ENCODE measurements around the gene NFU1. TPM values are rescaled to one million over a fixed set of nuclear protein-coding genes. Genes with fewer than 3 reads are reported as not detected.
"Not testable (repeated sequence)": the region's sequence is repeated elsewhere in the genome, so short reads cannot be mapped to it uniquely, and the experiment has no call there.

The NFU1 gene
- polyA plus RNA-seq, 1 donor = 54.1 TPM

- no peak for DNase-seq
Observed at GRCh38 chr2:69450735-69451416, 13.6 kb upstream of the NFU1 start.

- DNase-seq = no peak
Observed at GRCh38 chr2:69449906-69450305, 12.7 kb upstream of the NFU1 start.

- not testable (repeated sequence) for DNase-seq
Observed at GRCh38 chr2:69443673-69444072, 6.4 kb upstream of the NFU1 start.

- DNase-seq = not testable (repeated sequence)
Observed at GRCh38 chr2:69439499-69439898, 2.3 kb upstream of the NFU1 start.

GRCh38 chr2:69438580-69438979 lies 1.3 kb upstream of the NFU1 start:
- no peak for DNase-seq

- DNase-seq = no peak
Observed at GRCh38 chr2:69437751-69438154, 518 bp upstream of the NFU1 start.

- DNase-seq = peak; percentile 8
Observed at GRCh38 chr2:69436596-69436937, 668 bp downstream of the NFU1 start.

GRCh38 chr2:69434753-69435152 lies 2.5 kb downstream of the NFU1 start:
- DNase-seq = no peak

- no peak for DNase-seq
Observed at GRCh38 chr2:69429491-69430183, 7.6 kb downstream of the NFU1 start.

GRCh38 chr2:69428981-69429380 lies 8.3 kb downstream of the NFU1 start:
- DNase-seq = no peak

- no peak for DNase-seq
Observed at GRCh38 chr2:69424419-69424818, 12.8 kb downstream of the NFU1 start.

GRCh38 chr2:69422198-69422597 lies 15.0 kb downstream of the NFU1 start:
- no peak for DNase-seq

GRCh38 chr2:69419111-69419510 lies 18.1 kb downstream of the NFU1 start:
- not testable (repeated sequence) for DNase-seq

GRCh38 chr2:69416147-69416546 lies 21.1 kb downstream of the NFU1 start:
- DNase-seq = no peak

GRCh38 chr2:69411120-69411519 lies 26.1 kb downstream of the NFU1 start:
- DNase-seq = no peak

GRCh38 chr2:69405306-69405705 lies 31.9 kb downstream of the NFU1 start:
- no peak for DNase-seq

GRCh38 chr2:69400121-69400520 lies 37.1 kb downstream of the NFU1 start:
- DNase-seq = no peak

- no peak for DNase-seq
Observed at GRCh38 chr2:69397234-69397633, 40.0 kb downstream of the NFU1 start.

- DNase-seq = no peak
Observed at GRCh38 chr2:69395866-69396265, 41.4 kb downstream of the NFU1 start.

GRCh38 chr2:69393963-69394362 lies 43.3 kb downstream of the NFU1 start:
- no peak for DNase-seq

GRCh38 chr2:69390471-69390870 lies 46.8 kb downstream of the NFU1 start:
- DNase-seq = no peak

GRCh38 chr2:69390001-69390400 lies 47.2 kb downstream of the NFU1 start:
- no peak for DNase-seq

- no peak for DNase-seq
Observed at GRCh38 chr2:69389271-69389670, 48.0 kb downstream of the NFU1 start.

GRCh38 chr2:69387770-69388481 lies 49.3 kb downstream of the NFU1 start:
- peak; percentile 15 for DNase-seq
